Ishikawa (cell line): ENCODE results near the gene GRB7.

ENCODE experiments used
- CEBPB ChIP-seq: IDR thresholded peaks from 2 replicates; pipeline ENCODE4 v1.6.1; 2012
- NFIC ChIP-seq: IDR thresholded peaks from 2 replicates; pipeline ENCODE4 v1.6.1; 2012
- TAF1 ChIP-seq: IDR thresholded peaks from 2 replicates; pipeline ENCODE4 v1.6.1; 2012; ENCODE audit warnings: low read depth, mild to moderate bottlenecking
- TCF12 ChIP-seq: IDR thresholded peaks from 2 replicates; pipeline ENCODE4 v1.6.1; 2012; ENCODE audit warnings: low read depth
- TEAD4 ChIP-seq: IDR thresholded peaks from 2 replicates; pipeline ENCODE4 v1.6.1; 2012
- YY1 ChIP-seq: IDR thresholded peaks from 2 replicates; pipeline ENCODE4 v1.6.1; 2012; ENCODE audit warnings: low read depth
- ZBTB7A ChIP-seq: IDR thresholded peaks from 2 replicates; pipeline ENCODE4 v1.6.1; 2012; ENCODE audit warnings: low read depth
- TF ChIP-seq, protein P1 (sequence below): IDR thresholded peaks from 2 replicates; pipeline ENCODE4 v1.6.1; 2012
- TF ChIP-seq, protein P2 (sequence below): IDR thresholded peaks from 2 replicates; pipeline ENCODE4 v1.6.1; 2012

DNA sequence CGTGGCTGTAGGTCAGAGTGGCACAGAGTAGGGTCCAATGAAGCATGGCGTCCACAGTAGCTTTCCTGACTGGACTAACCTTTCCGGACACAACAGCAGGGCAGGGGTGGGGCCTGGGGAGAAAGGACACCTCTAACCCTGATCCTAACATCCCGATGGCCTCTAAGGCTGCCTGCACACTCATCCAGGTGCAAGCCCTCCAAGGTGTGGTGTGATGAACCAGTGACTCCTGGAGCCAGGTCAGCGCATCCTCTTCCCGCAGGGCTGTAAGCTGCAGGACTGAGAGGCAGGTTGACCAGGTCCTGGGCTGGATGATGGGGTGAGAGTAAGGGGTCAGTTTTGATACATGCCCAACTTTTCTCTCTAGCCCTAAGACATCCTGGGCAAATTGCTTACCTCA, 41.0 kb upstream of the GRB7 start:
- TF ChIP-seq TAF1 (no peak), YY1 (no peak), ZBTB7A (no peak), NFIC (no peak), CEBPB (no peak), TCF12 (no peak), TEAD4 (no peak)
- TF ChIP-seq, protein P1, sequence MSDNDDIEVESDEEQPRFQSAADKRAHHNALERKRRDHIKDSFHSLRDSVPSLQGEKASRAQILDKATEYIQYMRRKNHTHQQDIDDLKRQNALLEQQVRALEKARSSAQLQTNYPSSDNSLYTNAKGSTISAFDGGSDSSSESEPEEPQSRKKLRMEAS, result no peak
- TF ChIP-seq, protein P2, sequence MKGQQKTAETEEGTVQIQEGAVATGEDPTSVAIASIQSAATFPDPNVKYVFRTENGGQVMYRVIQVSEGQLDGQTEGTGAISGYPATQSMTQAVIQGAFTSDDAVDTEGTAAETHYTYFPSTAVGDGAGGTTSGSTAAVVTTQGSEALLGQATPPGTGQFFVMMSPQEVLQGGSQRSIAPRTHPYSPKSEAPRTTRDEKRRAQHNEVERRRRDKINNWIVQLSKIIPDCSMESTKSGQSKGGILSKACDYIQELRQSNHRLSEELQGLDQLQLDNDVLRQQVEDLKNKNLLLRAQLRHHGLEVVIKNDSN, result no peak
